CD14-positive monocyte (primary cell): ENCODE results near the gene INPP5K. TPM values are rescaled to one million over a fixed set of nuclear protein-coding genes. Genes with fewer than 3 reads are reported as not detected.

Experiments
- DNase-seq, 3 donors: peaks; one replicate each; pipeline ENCODE4 v3.0.0-alpha.2; 2011 to 2022
- H2AFZ ChIP-seq: 2 replicates; pipeline ENCODE4 v1.6.0; 2012; ENCODE audit warnings: mild to moderate bottlenecking, low read depth, low read length, inconsistent platforms; ENCODE audit not compliant: insufficient read depth, poor library complexity, severe bottlenecking
- H3K27ac ChIP-seq, 2 donors: 1 replicate in 1 of 2; 2 replicates in 1 of 2; pipeline ENCODE4 v1.5.1; 2012 to 2013; ENCODE audit warnings: low read length in 2 of 2, control low read depth in 1 of 2, inconsistent platforms in 1 of 2, low read depth in 1 of 2, mild to moderate bottlenecking in 1 of 2
- H3K27me3 ChIP-seq, 2 donors: one replicate each; pipeline versions ENCODE4 v1.6.0 to v1.6.1; 2011 to 2013; ENCODE audit warnings: low read length in 2 of 2; ENCODE audit not compliant: control insufficient read depth in 2 of 2, insufficient read depth in 2 of 2
- H3K36me3 ChIP-seq, 2 donors: replicated peaks in 1 of 2; 1 replicate in 1 of 2; 2 replicates in 1 of 2; pipeline versions ENCODE4 v1.5.1 to v1.6.1; 2012 to 2013; ENCODE audit warnings: low read length in 2 of 2, control low read depth in 1 of 2, inconsistent platforms in 1 of 2, mild to moderate bottlenecking in 1 of 2; ENCODE audit not compliant: insufficient read depth in 2 of 2, control insufficient read depth in 1 of 2
- H3K4me1 ChIP-seq, 2 donors: 1 replicate in 1 of 2; 2 replicates in 1 of 2; pipeline versions ENCODE4 v1.5.1 to v1.6.1; 2012 to 2013; ENCODE audit warnings: low read length in 2 of 2, control low read depth in 1 of 2, inconsistent platforms in 1 of 2, mild to moderate bottlenecking in 1 of 2, moderate library complexity in 1 of 2; ENCODE audit not compliant: insufficient read depth in 2 of 2, control insufficient read depth in 1 of 2
- H3K4me2 ChIP-seq: replicated peaks from 2 replicates; pipeline ENCODE3; 2012; ENCODE audit warnings: low read length, moderate library complexity, mild to moderate bottlenecking; ENCODE audit not compliant: poor library complexity, severe bottlenecking; ENCODE audit errors: extremely low read depth
- H3K4me3 ChIP-seq, 3 experiments: fragments of 200-600 bp in 1 of 3; sonication (generic) in 1 of 3; replicated peaks in 1 of 3; 1 replicate in 2 of 3; 2 replicates in 1 of 3; pipeline ENCODE4 v1.5.1; 2011 to 2013; ENCODE audit warnings: low read length in 3 of 3, mild to moderate bottlenecking in 3 of 3, control low read depth in 2 of 3, low read depth in 2 of 3, inconsistent platforms in 1 of 3, moderate library complexity in 1 of 3
- H3K79me2 ChIP-seq: 2 replicates; pipeline ENCODE4 v1.6.0; 2012; ENCODE audit warnings: mild to moderate bottlenecking, control low read depth, inconsistent platforms, low read length, moderate library complexity; ENCODE audit not compliant: insufficient read depth
- H3K9ac ChIP-seq: 2 replicates; pipeline ENCODE4 v1.6.0; 2017; ENCODE audit warnings: low read length, mild to moderate bottlenecking; ENCODE audit not compliant: insufficient read depth, poor library complexity, severe bottlenecking
- H3K9me3 ChIP-seq, 2 donors: replicated peaks in 1 of 2; 1 replicate in 1 of 2; 2 replicates in 1 of 2; pipeline versions ENCODE4 v1.5.1 to v1.6.1; 2012 to 2013; ENCODE audit warnings: low read length in 2 of 2, control low read depth in 1 of 2; ENCODE audit not compliant: control insufficient read depth in 1 of 2, insufficient read depth in 1 of 2
- H4K20me1 ChIP-seq: 2 replicates; pipeline ENCODE4 v1.6.0; 2012; ENCODE audit warnings: mild to moderate bottlenecking, low read length, control low read depth, moderate library complexity; ENCODE audit not compliant: insufficient read depth
- H3K27ac Mint-ChIP-seq, 7 donors: one replicate each; pipeline ENCODE4 v1.8.0; 2020; ENCODE audit warnings: mild to moderate bottlenecking in 7 of 7, mixed read lengths in 7 of 7, moderate library complexity in 6 of 7, inconsistent platforms in 2 of 7
- H3K27me3 Mint-ChIP-seq, 3 donors: one replicate each; pipeline ENCODE4 v1.8.0; 2021 to 2022; ENCODE audit warnings: low read depth in 3 of 3, mild to moderate bottlenecking in 3 of 3, mixed read lengths in 3 of 3, moderate library complexity in 3 of 3, inconsistent platforms in 1 of 3
- H3K36me3 Mint-ChIP-seq, 2 donors: one replicate each; pipeline ENCODE4 v1.8.0; 2020; ENCODE audit warnings: mixed read lengths in 2 of 2, inconsistent platforms in 1 of 2, mild to moderate bottlenecking in 1 of 2
- H3K4me1 Mint-ChIP-seq: one replicate; pipeline ENCODE4 v1.8.0; 2020; ENCODE audit warnings: mild to moderate bottlenecking, mixed read lengths
- H3K4me3 Mint-ChIP-seq, 2 donors: one replicate each; pipeline ENCODE4 v1.8.0; 2020; ENCODE audit warnings: mild to moderate bottlenecking in 2 of 2, mixed read lengths in 2 of 2, moderate library complexity in 1 of 2
- H3K9me3 Mint-ChIP-seq, 7 donors: one replicate each; pipeline ENCODE4 v1.8.0; 2020 to 2022; ENCODE audit warnings: mixed read lengths in 7 of 7, mild to moderate bottlenecking in 6 of 7, moderate library complexity in 6 of 7, inconsistent platforms in 2 of 7
- CTCF ChIP-seq: fragments of 200-600 bp; IDR thresholded peaks from one replicate; pipeline ENCODE4 v1.8.0; 2022; ENCODE audit warnings: antibody characterized with exemption, mild to moderate bottlenecking
- WGBS: methylation state at CpG from one replicate; pipeline ENCODE4 v1.1.5; 2013; ENCODE audit warnings: missing lambda C conversion rate; ENCODE audit not compliant: insufficient coverage; 5-methylcytosine and 5-hydroxymethylcytosine counted together
- intact Hi-C, 2 donors: fragments of 100-400 bp; cut with micrococcal nuclease; formaldehyde crosslinking; loops; one replicate each; pipeline versions ENCODE4 v1.15.0 to v1.15.1; 2023
- polyA plus RNA-seq, 3 donors: library from polyadenylated mRNA; depleted of rRNA in 1 of 3; unstranded in 2 of 3; stranded (reverse) in 1 of 3; fragments of 300-500 nt in 2 of 3; fragments of >200 nt in 1 of 3; fragmentation: Illumina TruSeq in 2 of 3; gene quantifications; 1 replicate in 2 of 3; 2 replicates in 1 of 3; pipeline ENCODE4 v1.2.3, GENCODE V29; 2012 to 2021

Gene INPP5K
- polyA plus RNA-seq, 3 donors, result 50.3 to 58.7 (median 53.0) TPM

DNA sequence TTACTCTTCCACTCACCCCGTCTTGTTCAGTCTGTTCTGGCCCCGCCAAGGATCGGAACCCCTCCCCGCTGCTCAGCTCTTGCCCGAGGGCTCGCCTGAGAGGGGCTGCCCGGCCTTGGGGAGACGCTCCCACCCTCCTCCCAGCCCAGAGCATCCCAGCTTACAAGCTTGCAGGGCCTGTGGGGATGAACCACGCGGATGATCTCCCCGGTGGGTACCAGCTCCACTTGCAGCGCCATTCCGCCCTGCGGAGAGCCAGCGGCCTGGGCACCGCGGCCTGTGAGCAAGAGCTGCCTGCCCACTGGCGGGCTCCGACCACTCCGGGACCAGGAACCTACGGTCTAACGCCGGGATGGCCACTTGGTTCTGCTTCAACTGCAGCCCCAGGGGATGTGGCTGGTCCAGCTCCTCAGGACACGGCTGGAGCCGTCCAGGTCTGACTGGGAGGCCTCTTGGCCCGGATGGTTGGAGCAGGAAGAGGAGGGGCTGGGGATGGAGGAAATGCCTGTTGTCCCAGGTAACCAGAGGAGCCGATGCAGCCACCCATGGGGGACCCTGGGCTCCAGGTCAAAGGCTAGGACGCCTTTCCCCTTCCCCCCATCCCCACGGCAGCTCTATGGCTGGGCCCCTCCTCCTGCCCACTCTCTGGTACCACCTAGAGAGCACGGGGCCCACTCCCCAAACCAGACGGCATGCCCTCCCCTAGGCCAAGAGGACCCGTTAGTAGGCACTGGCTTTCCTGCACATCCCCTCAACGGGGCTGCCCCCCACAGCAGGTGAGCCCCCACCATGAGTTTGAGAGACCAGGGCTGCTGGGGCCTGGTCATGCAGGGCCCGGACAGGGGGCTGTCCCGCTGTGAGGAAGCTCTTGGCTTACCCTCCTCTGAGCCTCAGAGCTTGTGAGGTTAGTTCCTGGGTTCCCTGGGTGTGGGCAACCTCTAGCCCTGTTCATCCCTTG lies 23.9 kb downstream of the INPP5K start, which contains the start of gene MYO1C:
Gene MYO1C (minus strand): TSS at position 438 of the 958 bp plus-strand sequence. CDS start 199 bp downstream, at position 239.
- 61% methylated on average over 33 of the region's 35 CpGs for WGBS

More for the DNA sequence above, 23.9 kb downstream of the INPP5K start, which contains the start of gene MYO1C:
- peaks cover 30 to 58% (median 45%) of the 10 kb centered on the region in 3 donors for H3K27me3 Mint-ChIP-seq
- Histone ChIP-seq H3K9ac (peak within 1 kb of the TSS; percentile 38), H3K4me2 (peak within 1 kb of the TSS; percentile 69), H3K36me3 (peaks cover 26 to 31% of the 10 kb centered on the region in 2 donors), H3K27ac (no peak within 1 kb of the TSS), H3K79me2 (no peaks in the 10 kb centered on the region), H3K4me1 (peaks cover 40 to 50% of the 10 kb centered on the region in 2 donors), H3K9me3 (no peaks in the 10 kb centered on the region), H2AFZ (peak within 1 kb of the TSS; percentile 81), H4K20me1 (peaks cover 28% of the 10 kb centered on the region), H3K4me3 (peak within 1 kb of the TSS; percentile 18 to 73 (median 40)), H3K27me3 (peaks cover 3 to 35% of the 10 kb centered on the region in 2 donors)
- H3K27ac Mint-ChIP-seq, result peak within 1 kb of the TSS in 6 of 7 donors; percentile 64 to 82 (median 77)
- intact Hi-C loops, result loop anchor here (5.0 kb wide), 1 partner anchor 35 kb away; the partner anchor contains the start of gene CRK (in 2 of the 2)
- no peak for DNase-seq
- no peak for TF ChIP-seq CTCF
- H3K4me3 Mint-ChIP-seq, result peak within 1 kb of the TSS; percentile 82 to 93
- H3K4me1 Mint-ChIP-seq, result peaks cover 41% of the 10 kb centered on the region
- peaks cover 40 to 44% of the 10 kb centered on the region in 2 donors for H3K36me3 Mint-ChIP-seq
- peaks cover 0 to 2% (median 0%) of the 10 kb centered on the region in 7 donors for H3K9me3 Mint-ChIP-seq
